Measurements from ENCODE around the gene MTIF2.
"Not testable (repeated sequence)": the region's sequence is repeated elsewhere in the genome, so short reads cannot be mapped to it uniquely, and the experiment has no call there.

The MTIF2 gene

DNA sequence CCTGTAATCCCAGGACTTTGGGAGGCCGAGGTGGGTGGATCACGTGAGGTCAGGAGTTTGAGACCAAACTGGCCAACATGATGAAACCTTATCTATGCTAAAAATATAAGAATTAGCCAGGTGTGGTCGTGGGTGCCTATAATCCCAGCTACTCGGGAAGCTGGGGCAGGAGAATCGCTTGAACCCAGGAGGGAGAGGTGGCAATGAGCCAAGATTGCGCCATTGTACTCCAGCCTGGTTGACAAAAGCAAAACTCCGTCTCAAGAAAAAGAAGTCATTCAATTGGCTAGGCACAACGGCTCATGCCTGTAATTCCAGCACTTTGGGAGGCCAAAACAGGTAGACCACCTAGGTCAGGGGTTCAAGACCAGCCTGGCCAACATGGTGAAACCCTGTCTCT is 27.4 kb downstream of the MTIF2 start:
- not testable (repeated sequence) for DNase-seq (ENCODE audit: low read depth)

- no peak for DNase-seq (ENCODE audit: low read depth)
Observed at GRCh38 chr2:55239656-55240222, 29.3 kb downstream of the MTIF2 start.

- DNase-seq (ENCODE audit: low read depth) = no peak
Observed at GRCh38 chr2:55236992-55237543, 32.0 kb downstream of the MTIF2 start.

DNA sequence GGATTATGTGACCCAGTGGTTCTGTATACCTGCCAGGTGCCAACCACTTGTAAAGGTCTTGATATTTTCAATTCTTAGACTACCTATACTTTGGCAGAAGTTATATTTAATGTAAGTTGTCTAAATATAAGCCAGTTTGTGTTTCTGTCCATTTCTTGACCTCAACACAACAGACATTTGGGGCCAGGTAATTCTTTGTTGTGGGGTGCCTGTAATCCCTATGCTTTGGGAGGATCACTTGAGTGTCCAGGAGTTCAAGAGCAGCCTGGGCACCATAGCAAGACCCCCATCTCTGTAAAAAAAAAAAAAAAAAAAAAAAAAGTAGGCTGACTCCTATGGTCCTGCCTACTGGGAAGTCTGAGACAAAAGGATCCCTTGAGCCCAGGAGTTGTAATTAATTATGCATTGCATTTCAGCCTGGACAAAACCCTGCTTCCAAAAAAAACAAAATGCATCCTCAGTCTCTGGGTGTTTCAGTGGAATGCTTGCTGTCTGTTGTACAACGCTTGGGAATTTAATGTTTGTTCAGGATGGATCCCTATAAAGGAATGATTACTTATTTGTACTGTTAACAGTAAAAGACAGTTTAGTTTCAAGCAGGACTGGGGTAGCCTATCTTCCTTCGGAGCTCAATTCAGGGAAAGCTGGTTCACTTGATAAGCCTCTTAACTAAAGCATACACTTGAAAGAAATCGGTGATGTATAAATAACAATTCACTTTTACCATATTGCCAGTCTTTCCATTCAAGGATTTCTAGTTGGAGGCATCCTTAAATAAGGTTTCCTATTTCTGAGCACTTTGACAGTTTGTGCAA is 33.1 kb downstream of the MTIF2 start:
- DNase-seq (ENCODE audit: low read depth) = no peak

DNA sequence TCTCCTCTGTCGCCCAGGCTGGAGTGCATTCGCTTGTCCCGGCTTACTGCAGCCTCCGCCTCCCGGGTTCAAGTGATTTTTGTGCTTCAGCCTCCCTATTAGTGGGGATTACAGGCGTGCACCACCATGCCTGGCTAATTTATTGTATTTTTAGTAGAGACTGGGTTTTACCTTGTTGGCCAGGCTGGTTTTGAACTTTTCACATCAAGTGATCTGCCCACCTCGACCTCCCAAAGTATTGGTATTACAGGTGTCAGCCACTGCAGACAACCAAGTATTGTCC is 35.4 kb downstream of the MTIF2 start:
- no peak for DNase-seq (ENCODE audit: low read depth)

DNA sequence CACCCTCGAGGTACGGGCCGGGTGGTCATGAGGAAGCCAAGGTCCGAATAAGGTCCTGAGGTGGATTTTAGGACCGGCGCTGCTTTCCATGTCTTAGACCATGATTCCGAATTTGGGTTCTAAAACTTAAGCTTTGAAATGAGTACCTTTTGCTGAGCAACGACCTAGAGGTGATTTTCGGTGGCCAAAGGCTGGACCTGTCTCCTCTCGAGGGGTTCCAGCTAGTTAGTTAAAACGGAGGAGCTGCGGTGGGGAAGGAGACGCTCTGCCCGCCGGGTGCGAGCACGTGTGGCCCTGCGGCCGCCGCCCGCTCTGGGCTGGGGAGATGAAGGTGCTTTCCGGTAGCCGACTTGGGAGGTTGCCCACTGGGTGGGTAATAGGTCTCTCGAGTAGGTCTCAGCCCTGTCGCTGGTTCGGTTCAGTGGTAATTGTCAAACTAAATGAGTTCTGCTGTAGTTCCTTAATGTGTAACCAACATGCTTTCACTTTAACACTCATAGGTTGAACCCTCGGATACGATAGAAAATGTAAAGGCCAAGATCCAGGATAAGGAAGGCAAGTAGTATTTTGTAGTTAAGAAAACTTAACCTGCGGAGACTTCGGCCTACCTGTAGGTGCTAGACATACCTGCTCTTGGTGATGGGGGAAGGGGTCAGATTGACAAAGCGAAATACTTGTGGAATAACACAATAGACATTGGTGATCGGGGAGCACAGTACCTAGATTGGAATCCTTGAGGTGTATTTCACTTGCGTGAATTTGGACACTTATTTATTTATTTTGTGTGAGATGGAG is 36.0 kb downstream of the MTIF2 start:
- DNase-seq (ENCODE audit: low read depth) = no peak

DNA sequence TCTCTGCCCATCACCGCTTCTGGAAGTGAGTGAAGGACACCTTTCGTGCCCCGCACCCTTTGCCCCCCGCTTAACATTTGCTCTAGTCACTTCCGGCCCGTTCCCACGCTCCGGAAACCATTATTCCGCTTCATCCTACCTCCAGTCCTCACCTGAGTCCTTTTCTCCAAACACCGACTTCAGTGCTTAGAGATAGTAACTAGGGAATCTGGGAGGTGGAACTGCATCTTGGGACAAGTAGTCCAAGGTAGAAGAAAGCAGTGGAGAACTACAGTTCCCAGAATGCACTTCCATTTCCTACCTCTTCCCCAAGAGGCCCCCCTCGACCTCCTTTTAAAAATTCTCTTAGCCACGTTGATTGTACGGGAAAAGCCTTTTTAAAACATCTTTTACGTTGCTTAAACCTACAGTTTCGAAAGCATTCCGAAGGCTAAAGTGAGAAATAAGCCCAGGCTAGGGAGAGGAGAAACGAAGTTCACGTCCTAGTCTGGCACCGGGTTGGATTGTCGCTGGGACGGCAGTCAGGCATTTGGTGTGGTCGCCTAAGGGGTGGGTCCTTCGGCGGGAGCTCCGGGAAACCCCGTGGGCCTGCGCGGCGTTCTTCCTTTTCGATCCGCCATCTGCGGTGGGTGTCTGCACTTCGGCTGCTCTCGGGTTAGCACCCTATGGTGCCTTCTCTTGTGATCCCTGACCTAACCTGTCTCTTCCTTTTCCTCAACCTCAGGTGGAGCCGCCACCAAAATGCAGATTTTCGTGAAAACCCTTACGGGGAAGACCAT is 36.8 kb downstream of the MTIF2 start, which contains the start of the genes CLHC1 and RPS27A:
TSS of gene CLHC1 (minus strand) at position 210 of the 779 bp plus-strand sequence. CDS start 9,882 bp downstream, outside the sequence.
TSS of gene RPS27A (plus strand) at position 605 of the 779 bp plus-strand sequence. CDS start at position 742, 137 bp downstream.
- DNase-seq (ENCODE audit: low read depth) = peak; percentile 94

DNA sequence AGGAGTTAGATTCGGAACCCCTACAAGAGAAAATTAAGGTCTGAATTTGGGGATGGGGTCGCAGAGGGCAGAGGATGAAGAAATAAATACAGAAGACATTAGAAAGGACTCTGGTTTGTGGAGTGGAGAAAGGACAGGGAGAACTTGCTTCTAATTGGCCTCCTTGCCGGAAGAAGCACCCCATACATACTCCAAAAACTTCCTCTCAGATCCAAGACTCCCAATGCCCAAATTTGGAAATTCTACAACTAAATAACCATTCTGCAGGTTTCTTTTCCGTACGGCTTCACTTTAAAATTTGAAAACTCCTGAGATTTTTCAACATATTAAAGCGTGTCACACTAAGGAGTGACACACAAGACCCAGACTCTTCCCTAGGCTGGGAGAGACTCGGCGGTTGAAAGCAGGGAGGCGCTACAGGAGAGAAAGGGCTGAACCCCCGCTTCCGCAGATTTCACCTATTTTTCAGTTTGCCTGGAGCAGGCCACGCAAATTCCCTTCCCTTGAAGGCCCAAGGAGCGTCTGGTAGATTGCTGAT is 37.4 kb downstream of the MTIF2 start:
- no peak for DNase-seq (ENCODE audit: low read depth)

GRCh38 chr2:55230551-55230950 is 38.5 kb downstream of the MTIF2 start:
- no peak for DNase-seq (ENCODE audit: low read depth)

GRCh38 chr2:55229221-55229620 is 39.8 kb downstream of the MTIF2 start:
- no peak for DNase-seq (ENCODE audit: low read depth)

GRCh38 chr2:55228226-55228563 is 40.8 kb downstream of the MTIF2 start:
- DNase-seq (ENCODE audit: low read depth) = no peak

GRCh38 chr2:55227437-55228225 is 41.4 kb downstream of the MTIF2 start:
- not testable (repeated sequence) for DNase-seq (ENCODE audit: low read depth)

DNA sequence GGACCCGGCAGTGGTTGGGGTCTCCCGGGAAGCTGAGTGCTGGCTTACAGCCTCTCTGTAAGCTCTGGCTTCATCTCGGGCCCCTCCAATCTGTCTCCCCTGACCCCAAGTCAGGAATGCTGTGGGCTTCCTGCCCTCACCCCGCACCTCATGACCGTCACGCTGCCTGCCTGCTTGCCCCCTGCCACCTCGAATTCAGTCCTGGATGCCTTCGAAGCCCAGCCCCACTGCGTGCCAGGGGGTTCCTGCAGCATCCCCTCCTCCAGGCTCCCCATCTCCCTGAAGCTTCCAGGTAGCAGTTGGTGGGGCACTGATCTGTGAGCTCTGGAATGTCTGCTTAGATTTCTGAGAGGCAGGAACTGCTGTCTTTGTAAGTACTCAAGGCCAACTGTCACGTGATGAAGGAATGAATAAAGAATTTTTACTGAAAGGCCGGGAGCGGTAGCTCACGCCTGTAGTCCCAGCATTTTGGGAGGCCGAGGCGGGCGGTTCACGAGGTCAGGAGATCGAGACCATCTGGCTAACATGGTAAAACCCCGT is 43.5 kb downstream of the MTIF2 start:
- no peak for DNase-seq (ENCODE audit: low read depth)

DNA sequence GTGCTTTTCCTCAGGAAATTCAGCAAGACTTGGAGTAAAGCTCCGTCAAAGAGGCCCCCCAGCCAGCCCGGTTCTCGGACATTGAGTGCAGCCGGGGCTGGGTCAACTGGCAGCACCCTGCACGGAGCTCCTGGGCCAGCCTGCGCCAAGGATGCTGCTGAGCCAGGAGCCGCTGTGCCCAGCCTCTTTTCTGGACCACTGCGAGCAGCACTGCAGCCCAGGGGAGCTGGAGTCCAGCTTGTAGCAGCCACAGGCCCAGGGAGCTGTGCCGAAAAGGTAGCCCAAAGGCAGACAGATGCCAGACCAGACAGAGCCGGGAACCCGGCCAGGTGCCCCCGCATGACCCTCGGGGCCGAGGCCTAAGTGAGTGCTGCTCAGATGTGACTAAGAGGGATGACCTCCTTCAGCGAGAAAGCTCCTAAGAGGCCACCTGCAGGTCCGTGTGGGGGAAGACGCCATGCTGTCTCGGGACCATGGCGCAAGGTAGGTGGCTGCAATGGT is 44.2 kb downstream of the MTIF2 start:
- DNase-seq (ENCODE audit: low read depth) = no peak

DNA sequence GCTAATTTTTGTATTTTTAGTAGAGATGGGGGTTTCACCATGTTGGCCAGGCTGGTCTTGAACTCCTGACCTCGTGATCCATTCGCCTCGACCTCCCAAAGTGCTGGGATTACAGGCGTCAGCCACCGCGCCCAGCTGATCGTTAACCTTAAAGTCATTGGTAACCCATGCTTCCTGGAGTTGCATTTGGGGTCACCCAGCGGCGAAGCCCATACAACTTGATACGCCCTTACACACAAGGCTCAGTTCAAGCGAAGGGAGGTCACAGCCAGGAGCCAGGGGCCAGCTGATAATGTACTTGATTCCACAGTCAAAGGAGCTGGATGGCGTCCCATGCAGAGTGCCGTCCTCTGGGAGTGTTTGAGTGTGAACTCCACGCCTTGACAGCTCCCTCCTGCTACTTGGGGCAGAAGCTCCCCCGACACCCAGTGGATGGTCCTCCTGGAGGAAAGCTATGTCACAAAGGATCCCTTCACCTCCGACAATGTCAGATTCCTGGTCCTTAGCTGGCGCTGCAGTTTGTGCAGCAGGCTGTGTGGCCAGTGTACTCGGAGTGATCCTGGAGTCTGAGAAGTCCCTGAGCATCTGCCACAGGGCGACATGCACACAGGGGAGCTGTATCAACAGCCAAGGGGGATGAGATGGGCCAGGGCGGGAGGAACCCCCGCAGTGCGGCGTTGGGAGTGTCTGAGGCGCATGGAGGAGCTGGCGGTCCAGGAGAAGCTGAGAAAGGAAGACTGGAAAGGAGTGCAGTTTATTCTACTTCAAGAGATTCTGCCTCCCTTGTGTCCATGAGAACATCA is 44.9 kb downstream of the MTIF2 start:
- no peak for DNase-seq (ENCODE audit: low read depth)

DNA sequence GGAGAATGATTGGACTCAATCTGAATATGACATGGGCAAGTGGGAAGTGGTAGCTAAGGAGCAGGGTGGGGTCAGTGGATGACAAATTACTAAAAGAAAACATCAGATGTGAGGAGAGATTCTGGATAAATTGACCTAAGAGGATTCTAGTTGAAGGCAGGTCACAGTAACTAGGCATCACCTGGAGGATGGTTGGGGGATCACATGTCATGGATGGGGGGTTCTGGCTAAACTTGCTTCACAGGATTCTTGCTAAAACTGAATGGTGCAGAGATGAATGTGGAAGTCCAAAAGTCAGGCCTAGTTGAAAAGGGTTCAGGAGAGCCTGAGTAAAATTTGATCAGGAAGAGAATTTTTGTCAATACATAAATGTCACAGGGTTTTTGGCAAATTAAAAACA is 55.2 kb downstream of the MTIF2 start:
- DNase-seq (ENCODE audit: low read depth) = no peak

GRCh38 chr2:55204950-55205349 is 64.1 kb downstream of the MTIF2 start:
- no peak for DNase-seq (ENCODE audit: low read depth)

- DNase-seq (ENCODE audit: low read depth) = no peak
Observed at GRCh38 chr2:55204536-55204935, 64.5 kb downstream of the MTIF2 start.

DNA sequence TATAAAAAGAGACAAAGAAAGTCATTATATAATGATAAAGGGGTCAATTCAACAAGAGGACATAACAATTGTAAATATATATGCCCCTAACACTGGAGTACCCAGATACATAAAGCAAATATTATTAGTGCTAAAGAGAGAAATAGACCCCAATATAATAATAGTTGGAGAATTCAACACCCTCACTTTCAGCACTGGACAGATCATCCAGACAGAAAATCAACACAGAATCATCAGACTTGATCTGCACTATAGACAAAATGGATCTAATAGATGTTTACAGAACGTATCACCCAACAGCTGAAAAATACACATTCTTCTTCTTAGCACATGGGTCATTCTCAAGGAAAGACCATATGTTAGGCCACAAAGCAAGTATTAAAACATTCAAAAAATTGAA is 68.6 kb downstream of the MTIF2 start:
- DNase-seq (ENCODE audit: low read depth) = no peak

DNA sequence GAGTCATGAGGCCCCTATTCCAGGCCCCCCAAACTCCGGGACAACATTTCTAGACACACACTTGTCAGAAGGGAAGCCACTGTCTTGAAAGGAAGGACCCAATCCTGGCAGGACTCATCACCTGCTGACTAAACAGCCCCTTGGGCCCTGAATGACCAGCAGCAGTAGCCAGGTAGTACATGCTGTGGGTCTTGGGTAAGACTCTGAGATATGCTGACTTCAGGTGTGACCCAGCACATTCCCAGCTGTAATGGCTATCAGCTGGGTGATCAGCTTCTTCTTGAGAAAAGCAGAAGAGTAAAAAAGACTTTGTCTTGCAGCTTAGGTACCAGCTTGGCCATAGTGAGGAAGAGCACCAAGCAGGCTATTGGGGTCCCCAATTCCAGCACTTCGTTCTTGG is 72.5 kb downstream of the MTIF2 start:
- DNase-seq (ENCODE audit: low read depth) = no peak
